SK-N-SH treated with all-trans-retinoic acid at 6 μM for 48 hours (cell line): ENCODE results near the gene GRK3.

Source experiments
- ATAC-seq: fragments of 200-7000 bp; cut with Tn5 transposase; 3 replicates; pipeline ENCODE4 v1.9.1; 2020; ENCODE audit warnings: mild to moderate bottlenecking, moderate library complexity
- BACH2 ChIP-seq: fragments of 250-450 bp; sonication (Bioruptor Pico); IDR thresholded peaks from 2 replicates; pipeline ENCODE4 v1.9.0; 2021; ENCODE audit warnings: mild to moderate bottlenecking, borderline replicate concordance
- CSRNP3 ChIP-seq: fragments of 250-450 bp; sonication (Bioruptor Pico); IDR thresholded peaks from 2 replicates; pipeline ENCODE4 v1.5.1; 2021; ENCODE audit warnings: mild to moderate bottlenecking, moderate library complexity
- ESRRG ChIP-seq: fragments of 250-450 bp; sonication (Bioruptor Pico); IDR thresholded peaks from 2 replicates; pipeline ENCODE4 v1.6.1; 2021; ENCODE audit warnings: mild to moderate bottlenecking
- GLIS3 ChIP-seq: fragments of 250-450 bp; sonication (Bioruptor Pico); IDR thresholded peaks from 2 replicates; pipeline ENCODE4 v1.5.0; 2020; ENCODE audit warnings: mild to moderate bottlenecking, moderate library complexity
- ISL1 ChIP-seq: fragments of 250-450 bp; sonication (Bioruptor Pico); IDR thresholded peaks from 2 replicates; pipeline ENCODE4 v2.1.2; 2022; ENCODE audit warnings: mild to moderate bottlenecking, moderate library complexity
- OSR1 ChIP-seq: fragments of 250-450 bp; sonication (Bioruptor Pico); IDR thresholded peaks from 2 replicates; pipeline ENCODE4 v1.8.0; 2022; ENCODE audit warnings: moderate library complexity, mild to moderate bottlenecking, inconsistent platforms
- POU6F1 ChIP-seq: fragments of 250-450 bp; sonication (Bioruptor Pico); IDR thresholded peaks from 2 replicates; pipeline ENCODE4 v1.8.0; 2021; ENCODE audit warnings: low read depth, mild to moderate bottlenecking, moderate library complexity, borderline replicate concordance
- PPARA ChIP-seq: fragments of 250-450 bp; sonication (Bioruptor Pico); IDR thresholded peaks from 2 replicates; pipeline ENCODE4 v1.5.0; 2020; ENCODE audit warnings: mild to moderate bottlenecking, borderline replicate concordance
- RARB ChIP-seq: fragments of 250-450 bp; sonication (Bioruptor Pico); IDR thresholded peaks from 2 replicates; pipeline ENCODE4 v1.8.0; 2021; ENCODE audit warnings: mild to moderate bottlenecking, moderate library complexity
- SNAI2 ChIP-seq: fragments of 250-450 bp; sonication (Bioruptor Pico); IDR thresholded peaks from 2 replicates; pipeline ENCODE4 v1.5.0; 2020; ENCODE audit warnings: mild to moderate bottlenecking, moderate library complexity
- TOX ChIP-seq: fragments of 250-450 bp; sonication (Bioruptor Pico); IDR thresholded peaks from 2 replicates; pipeline ENCODE4 v1.8.0; 2021; ENCODE audit warnings: mild to moderate bottlenecking, moderate library complexity, borderline replicate concordance
- ZC3H10 ChIP-seq: fragments of 250-450 bp; sonication (Bioruptor Pico); IDR thresholded peaks from 2 replicates; pipeline ENCODE4 v1.5.1; 2021; ENCODE audit warnings: mild to moderate bottlenecking, moderate library complexity
- ZFP3 ChIP-seq: fragments of 250-450 bp; sonication (Bioruptor Pico); IDR thresholded peaks from 2 replicates; pipeline ENCODE4 v1.5.0; 2020; ENCODE audit warnings: mild to moderate bottlenecking, moderate library complexity
- ZNF565 ChIP-seq: fragments of 450-650 bp; formaldehyde crosslinking; conservative IDR thresholded peaks from 2 replicates; pipeline ENCODE4 v1.5.0; 2020; ENCODE audit warnings: low read depth, mild to moderate bottlenecking, moderate library complexity
- ZNF8 ChIP-seq: fragments of 450-650 bp; formaldehyde crosslinking; IDR thresholded peaks from 2 replicates; pipeline ENCODE4 v1.5.0; 2020; ENCODE audit warnings: mild to moderate bottlenecking, moderate library complexity
- TF ChIP-seq, protein P1 (sequence below): fragments of 250-450 bp; sonication (Bioruptor Pico); IDR thresholded peaks from 2 replicates; pipeline ENCODE4 v1.8.0; 2020; ENCODE audit warnings: mild to moderate bottlenecking, moderate library complexity, borderline replicate concordance
- TF ChIP-seq, protein P2 (sequence below): fragments of 250-450 bp; sonication (Bioruptor Pico); IDR thresholded peaks from 2 replicates; pipeline ENCODE4 v1.5.0; 2020; ENCODE audit warnings: mild to moderate bottlenecking, moderate library complexity

Gene GRK3

GRCh38 chr22:25762147-25762546 lies 197.7 kb downstream of the GRK3 start (continued):
- TF ChIP-seq, protein P1, sequence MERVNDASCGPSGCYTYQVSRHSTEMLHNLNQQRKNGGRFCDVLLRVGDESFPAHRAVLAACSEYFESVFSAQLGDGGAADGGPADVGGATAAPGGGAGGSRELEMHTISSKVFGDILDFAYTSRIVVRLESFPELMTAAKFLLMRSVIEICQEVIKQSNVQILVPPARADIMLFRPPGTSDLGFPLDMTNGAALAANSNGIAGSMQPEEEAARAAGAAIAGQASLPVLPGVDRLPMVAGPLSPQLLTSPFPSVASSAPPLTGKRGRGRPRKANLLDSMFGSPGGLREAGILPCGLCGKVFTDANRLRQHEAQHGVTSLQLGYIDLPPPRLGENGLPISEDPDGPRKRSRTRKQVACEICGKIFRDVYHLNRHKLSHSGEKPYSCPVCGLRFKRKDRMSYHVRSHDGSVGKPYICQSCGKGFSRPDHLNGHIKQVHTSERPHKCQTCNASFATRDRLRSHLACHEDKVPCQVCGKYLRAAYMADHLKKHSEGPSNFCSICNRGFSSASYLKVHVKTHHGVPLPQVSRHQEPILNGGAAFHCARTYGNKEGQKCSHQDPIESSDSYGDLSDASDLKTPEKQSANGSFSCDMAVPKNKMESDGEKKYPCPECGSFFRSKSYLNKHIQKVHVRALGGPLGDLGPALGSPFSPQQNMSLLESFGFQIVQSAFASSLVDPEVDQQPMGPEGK (CRISPR knock-in tag), result no peak
- TF ChIP-seq BACH2 (CRISPR knock-in tag), result no peak
- TF ChIP-seq ZNF8, result no peak
- TF ChIP-seq, protein P2, sequence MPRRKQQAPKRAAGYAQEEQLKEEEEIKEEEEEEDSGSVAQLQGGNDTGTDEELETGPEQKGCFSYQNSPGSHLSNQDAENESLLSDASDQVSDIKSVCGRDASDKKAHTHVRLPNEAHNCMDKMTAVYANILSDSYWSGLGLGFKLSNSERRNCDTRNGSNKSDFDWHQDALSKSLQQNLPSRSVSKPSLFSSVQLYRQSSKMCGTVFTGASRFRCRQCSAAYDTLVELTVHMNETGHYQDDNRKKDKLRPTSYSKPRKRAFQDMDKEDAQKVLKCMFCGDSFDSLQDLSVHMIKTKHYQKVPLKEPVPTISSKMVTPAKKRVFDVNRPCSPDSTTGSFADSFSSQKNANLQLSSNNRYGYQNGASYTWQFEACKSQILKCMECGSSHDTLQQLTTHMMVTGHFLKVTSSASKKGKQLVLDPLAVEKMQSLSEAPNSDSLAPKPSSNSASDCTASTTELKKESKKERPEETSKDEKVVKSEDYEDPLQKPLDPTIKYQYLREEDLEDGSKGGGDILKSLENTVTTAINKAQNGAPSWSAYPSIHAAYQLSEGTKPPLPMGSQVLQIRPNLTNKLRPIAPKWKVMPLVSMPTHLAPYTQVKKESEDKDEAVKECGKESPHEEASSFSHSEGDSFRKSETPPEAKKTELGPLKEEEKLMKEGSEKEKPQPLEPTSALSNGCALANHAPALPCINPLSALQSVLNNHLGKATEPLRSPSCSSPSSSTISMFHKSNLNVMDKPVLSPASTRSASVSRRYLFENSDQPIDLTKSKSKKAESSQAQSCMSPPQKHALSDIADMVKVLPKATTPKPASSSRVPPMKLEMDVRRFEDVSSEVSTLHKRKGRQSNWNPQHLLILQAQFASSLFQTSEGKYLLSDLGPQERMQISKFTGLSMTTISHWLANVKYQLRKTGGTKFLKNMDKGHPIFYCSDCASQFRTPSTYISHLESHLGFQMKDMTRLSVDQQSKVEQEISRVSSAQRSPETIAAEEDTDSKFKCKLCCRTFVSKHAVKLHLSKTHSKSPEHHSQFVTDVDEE (CRISPR knock-in tag), result no peak
- no peak for TF ChIP-seq PPARA (CRISPR knock-in tag)
- TF ChIP-seq ISL1 (CRISPR knock-in tag), result no peak
- no peak for TF ChIP-seq TOX (CRISPR knock-in tag)
- no peak for TF ChIP-seq ZC3H10
- TF ChIP-seq, all 23 proteins: peak for 0

- no peak for ATAC-seq
- TF ChIP-seq ZFP3, result peak; percentile 98
- no peak for TF ChIP-seq SNAI2 (CRISPR knock-in tag)
- no peak for TF ChIP-seq CSRNP3 (CRISPR knock-in tag)
- no peak for TF ChIP-seq OSR1 (CRISPR knock-in tag)
- no peak for TF ChIP-seq ZNF565 (CRISPR knock-in tag)
- TF ChIP-seq ISL1 (CRISPR knock-in tag), result no peak
- TF ChIP-seq RARB (CRISPR knock-in tag), result no peak
- no peak for TF ChIP-seq PPARA (CRISPR knock-in tag)
- no peak for TF ChIP-seq ESRRG (CRISPR knock-in tag)
Observed at GRCh38 chr22:25763239-25763777, 198.8 kb downstream of the GRK3 start.

DNA sequence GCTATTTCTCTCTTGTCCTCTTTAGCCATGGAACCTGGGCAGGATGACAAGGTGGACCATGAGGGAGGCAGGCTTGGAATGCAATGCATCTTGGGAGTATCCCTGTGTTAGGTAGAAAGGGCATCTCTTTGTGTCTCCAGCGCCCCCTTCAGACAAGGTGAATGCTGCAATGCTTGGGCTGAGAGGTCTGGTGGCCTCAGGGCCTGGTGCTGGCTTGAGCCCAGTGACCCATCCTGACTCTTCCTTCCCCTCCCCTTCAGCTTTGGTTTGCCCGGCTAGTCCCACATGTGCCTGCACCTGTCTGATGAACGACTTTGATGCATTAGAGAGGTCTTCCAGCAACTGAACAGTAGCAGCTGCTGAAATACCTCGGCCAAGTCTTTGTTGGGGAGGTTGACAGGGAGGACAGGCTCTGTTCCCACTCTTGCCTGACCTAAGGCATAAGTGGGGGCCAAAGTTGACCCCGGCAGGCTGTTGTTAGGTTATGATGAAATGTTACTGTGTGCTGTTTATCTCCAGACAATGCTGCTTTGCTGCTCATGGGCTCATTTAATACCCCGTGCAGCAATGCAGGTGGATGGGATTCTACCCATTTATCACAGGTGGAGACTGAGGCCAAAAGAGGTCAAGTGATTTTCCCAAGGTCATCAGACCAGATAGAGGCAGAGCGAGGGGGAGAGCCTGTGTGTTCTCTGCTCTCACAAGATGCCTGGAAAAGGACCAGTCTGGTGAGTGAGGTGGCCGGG lies 200.0 kb downstream of the GRK3 start:
- no peak for ATAC-seq
- TF ChIP-seq GLIS3 (CRISPR knock-in tag), result no peak
- TF ChIP-seq, protein P1 (CRISPR knock-in tag), result no peak

GRCh38 chr22:25765016-25765367 lies 200.5 kb downstream of the GRK3 start:
- TF ChIP-seq ESRRG (CRISPR knock-in tag) (no peak), POU6F1 (no peak), SNAI2 (CRISPR knock-in tag) (no peak)
- ATAC-seq, result no peak
